Left renal pelvis (tissue), 4 donors: ENCODE results near the gene SATL1. TPM values are rescaled to one million over a fixed set of nuclear protein-coding genes. Genes with fewer than 3 reads are reported as not detected.
"Not testable (repeated sequence)": the region's sequence is repeated elsewhere in the genome, so short reads cannot be mapped to it uniquely, and the experiment has no call there.

ENCODE experiments used
- DNase-seq, 4 donors: peaks; one replicate each; pipeline ENCODE4 v3.0.0-alpha.2; 2013; ENCODE audit warnings: low read depth in 4 of 4, low spot score in 3 of 4
- polyA plus RNA-seq, 4 donors: library from polyadenylated mRNA; unstranded; fragments of 120-200 nt; gene quantifications; one replicate each; pipeline ENCODE4 v1.2.1, GENCODE V29; 2013; ENCODE audit not compliant: insufficient read length in 4 of 4

The SATL1 gene, protein sequence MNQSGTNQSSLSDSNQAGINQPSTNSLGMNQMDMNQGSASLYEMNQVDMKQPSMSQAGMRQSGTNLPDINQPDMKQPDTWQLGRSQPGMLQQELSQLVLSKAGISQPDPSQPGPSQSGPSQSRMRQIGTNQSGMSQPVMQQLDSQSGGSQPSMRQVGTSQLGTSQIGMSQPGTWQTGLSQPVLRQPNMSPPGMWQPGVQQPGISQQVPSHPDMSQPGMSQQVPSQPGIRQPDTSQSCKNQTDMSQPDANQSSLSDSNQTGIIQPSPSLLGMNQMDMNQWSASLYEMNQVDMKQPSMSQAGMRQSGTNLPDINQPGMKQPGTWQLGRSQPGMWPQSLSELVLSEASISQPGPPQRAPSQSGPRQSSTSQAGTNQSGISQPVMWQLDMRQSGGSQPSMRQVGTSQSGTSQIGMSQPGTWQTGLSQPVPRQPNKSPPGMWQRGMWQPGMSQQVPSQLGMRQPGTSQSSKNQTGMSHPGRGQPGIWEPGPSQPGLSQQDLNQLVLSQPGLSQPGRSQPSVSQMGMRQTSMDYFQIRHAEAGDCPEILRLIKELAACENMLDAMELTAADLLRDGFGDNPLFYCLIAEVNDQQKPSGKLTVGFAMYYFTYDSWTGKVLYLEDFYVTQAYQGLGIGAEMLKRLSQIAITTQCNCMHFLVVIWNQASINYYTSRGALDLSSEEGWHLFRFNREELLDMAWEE
- polyA plus RNA-seq: under 1 TPM; 0.42 to 0.76 (median 0.69) TPM

DNA sequence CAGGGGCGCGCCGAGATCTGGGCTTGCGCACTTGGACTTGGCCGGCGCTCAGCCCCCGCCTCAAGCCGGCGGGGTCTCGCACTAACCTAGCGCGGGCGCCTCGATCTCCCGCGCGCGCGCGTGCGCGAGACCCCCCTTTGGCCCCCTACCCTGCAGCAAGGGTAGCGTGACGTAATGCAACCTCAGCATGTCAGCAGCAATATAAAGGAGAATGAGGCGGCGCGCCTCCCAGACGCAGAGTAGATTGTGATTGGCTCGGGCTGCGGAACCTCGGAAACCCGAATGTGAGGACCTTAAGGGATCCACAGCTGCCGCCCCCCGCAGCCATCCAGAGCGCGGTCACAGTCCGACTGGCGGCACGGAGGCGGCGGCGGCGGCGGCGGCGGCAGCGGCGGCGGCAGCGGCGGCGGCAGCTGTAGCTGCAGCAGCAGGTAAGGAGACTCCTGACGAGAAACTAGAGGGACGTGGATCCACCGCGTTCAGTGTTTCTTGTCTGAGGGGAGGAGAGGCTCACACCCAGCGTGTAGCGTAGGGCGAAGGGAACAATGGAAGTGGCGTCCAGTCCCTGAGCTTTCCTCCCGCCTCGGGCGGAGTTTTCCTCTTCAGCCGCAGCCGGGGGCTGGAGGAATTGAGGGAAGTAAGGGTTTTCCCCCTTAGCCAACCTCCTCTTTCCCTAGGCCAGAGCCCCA, at the start of gene SATL1, which contains the start of gene ZNF711:
SATL1 (minus strand) TSS at position 19 of the 689 bp plus-strand sequence. CDS start 134,811 bp downstream, outside the sequence.
ZNF711 (plus strand) TSS at position 231 of the 689 bp plus-strand sequence. CDS start 3,582 bp downstream, outside the sequence.
- DNase-seq: peak; percentile 68 to 86 (median 74)

DNA sequence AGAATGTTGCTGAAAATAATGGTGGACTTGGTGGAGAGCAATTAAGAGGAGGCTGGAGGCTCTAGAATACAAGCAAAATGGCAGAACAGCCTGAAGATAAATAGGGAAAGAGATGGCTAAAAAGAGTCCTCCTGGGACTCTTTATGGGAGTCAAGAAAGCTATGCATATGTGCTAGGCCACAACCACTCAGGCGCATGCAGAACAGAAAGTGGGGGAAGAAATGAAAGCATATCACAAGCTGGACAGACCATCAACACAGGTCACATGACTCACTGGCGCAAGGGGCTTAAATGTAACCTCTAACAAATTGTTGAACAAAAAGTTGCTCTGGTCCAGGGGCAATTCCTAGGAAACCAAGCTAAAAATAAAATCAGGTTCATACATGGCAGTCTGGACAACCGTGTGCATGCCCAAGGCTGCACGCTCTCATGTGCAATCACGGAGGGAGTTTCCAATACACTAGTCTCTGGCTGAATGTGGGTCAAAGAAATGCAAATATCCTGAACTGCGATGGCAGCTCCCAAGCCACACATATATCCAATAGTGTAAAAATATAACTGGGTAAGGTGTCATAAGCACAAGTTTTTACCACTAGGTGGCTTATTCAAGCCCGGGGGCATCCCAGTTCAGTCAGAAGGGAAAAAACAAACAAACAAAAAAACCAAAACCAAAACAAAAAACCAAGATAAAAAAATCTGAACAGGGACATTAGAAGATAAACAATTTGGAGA, 45.6 kb upstream of the SATL1 start:
- DNase-seq: no peak

DNA sequence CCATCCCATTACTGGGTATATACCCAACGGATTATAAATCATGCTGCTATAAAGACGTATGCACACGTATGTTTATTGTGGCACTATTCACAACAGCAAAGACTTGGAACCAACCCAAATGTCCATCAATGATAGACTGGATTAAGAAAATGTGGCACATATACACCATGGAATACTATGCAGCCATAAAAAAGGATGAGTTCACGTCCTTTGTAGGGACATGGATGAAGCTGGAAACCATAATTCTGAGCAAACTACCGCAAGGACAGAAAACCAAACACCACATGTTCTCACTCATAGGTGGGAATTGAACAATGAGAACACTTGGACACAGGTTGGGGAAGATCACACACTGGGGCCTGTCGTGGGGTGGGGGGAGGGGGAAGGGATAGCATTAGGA, 41.7 kb upstream of the SATL1 start:
- not testable (repeated sequence) for DNase-seq

DNA sequence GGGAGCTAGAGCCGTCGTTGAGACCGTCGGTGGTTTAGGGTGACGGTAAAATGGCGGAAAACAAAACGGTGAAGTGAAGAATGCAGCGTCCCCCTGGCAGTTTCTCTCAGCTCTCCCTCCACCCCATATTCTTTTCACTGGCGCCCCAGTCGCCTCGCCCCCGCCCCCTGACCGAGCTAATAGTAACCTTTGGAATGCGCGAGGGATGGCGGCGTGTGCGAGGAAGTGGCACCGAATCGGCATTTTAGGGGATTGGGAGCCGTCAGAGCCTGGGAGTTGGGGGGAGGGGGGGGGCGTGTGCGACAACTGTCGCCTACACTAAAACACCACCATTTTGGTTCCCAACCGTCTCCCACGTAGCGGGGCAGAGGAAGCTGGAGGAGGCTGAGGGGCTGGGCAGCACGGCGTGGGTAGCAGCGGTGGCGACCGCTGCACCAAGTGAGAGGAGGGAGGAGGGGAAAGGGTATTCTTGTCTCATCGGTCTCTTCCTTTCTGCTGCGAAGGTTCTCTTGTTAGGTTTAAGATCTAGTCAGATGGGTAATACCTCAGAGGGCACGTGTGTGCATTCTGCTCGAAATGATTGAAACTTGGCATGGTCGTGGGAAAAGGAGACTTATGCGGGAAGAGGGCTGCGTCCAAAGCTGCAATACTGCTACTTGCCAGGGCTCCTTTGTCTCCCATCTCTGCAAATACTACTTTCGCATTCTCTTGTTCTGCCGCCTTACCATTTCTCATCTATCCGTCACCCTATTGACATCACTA, 1.1 kb upstream of the SATL1 start:
- peak in 3 of 4 donors; percentile 18 to 35 (median 25) for DNase-seq

DNA sequence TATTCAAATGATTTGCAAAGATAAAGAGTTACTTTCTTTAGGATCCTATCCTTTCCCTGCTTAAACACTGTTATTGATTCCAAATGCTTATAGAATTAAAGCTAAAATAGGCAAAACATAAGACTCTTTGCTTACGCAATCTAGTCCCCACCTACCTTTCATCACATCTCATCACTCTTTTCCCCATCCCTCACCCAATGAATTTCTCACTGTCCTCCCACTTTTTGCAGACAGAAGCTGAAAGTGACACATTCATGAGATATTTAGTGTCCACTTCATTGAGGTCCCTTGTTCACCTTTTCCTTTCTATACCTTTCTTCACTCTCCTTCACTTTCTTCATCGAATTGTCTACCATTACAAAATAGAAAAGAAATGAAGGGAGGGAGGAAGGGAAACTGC, 424 bp downstream of the SATL1 start:
- DNase-seq: no peak

DNA sequence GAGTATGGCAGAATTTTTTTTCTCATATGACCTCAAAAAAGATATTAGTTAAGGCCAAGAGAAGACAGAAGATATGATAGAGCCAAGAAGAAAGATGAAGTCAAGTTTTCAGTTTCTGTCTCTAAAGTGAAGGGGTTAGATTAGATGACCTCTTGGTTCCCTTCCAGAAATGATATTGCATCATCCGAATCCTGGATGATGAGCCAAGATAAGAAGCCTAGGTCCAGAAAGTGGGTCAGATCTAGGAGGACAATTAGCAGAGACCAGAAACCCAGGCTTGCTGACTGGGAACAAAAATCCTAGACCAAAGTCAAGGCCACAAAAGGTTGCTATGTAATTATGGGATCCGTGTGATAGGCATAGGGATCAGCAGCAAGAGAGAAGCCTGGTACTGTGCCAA, 20.2 kb downstream of the SATL1 start:
- no peak for DNase-seq

DNA sequence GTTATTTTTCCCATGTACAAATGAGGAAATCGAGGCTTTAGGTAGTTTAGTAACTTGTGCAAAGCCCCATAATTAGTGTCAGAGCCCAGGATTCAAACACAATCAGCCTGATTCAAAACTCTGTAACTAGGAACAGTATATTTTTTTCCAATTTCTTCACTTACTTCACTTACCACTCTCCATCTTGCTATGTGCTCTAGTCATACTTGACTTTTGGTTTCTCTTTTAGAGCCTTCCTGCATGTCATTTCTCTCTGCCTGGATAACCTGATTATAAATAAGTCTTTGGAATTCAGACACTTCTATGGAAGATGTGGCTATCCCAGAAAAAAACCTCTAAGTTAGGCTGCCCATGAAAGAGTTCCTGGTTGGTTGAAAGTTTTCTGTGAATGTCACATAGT, 22.2 kb downstream of the SATL1 start:
- DNase-seq: no peak

DNA sequence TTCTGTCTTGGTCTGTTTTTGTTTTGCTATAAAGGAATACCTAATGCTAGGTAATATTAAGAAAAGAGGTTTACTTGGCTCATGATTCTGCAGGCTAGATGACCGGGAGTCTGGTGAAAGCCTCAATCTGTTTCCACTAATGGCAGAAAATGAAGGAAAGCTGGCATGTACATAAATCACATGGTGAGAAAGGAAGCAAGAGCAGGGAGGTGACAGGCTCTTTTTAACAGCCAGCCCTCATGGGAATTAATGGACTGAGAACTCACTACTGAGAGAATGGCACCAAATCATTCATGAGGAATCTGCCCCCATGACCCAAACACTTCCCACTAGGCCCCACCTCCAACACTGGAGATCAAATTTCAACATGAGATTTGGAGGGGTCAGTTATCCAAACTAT, 27.6 kb downstream of the SATL1 start:
- DNase-seq: peak in 1 of 4 donors; percentile 14

DNA sequence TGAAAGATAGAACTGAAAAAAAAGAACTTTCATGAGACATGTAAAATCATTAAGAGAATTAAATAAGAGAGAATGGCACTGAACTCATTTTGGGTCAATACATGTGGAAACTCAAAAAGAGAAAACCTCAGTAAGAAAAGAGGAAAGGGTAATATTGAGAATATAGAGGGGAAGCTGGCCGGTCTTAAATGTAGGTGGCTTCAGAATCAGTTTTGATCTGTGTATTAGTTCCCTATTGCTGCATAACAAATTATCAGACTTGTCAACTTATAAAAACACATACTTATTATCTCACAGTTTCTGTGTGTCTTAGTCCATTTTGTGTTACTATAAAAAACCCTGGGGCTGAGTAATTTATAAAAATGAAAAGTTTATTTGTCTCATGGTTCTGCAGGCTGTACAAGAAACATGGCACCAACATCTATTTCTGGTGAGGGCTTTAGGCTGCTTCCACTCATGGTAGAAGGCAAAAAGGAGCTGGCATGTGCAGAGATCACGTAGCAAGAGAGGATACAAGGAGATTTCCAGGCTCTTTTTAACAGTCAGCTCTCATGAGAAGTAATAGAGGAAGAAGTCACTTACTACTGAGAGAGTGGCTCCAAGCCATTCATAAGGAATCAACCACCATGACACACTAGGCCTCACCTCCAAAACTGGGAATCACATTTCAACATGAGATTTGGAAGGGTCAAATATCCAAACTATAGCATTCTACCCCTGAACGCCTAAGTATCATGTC, 29.6 kb downstream of the SATL1 start:
- DNase-seq: no peak

DNA sequence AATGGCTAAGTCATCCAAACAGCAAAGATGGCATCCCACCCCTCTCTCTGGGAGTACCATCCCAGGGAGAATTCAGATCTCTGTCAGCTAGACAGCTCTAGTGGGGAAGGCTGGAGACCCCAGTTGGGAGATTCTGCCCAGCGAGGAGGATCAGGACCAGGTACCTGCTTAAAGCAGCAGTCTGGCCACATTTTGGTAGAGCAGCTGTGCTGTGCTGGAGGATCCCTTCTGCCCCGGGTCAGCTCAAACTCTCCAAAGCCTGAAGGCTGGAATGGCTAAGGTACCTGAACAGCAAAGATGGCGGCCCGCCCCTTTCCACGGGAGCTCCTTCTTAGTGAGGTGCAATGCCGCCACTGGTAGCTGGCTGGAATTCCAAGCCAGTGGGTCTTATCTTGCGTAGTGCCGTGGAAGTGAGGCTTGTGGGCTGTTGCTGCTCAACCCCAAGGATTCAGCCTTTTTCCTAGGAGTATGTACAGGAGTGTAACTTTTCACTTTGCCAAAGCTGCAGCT, 40.1 kb downstream of the SATL1 start:
- DNase-seq: no peak

DNA sequence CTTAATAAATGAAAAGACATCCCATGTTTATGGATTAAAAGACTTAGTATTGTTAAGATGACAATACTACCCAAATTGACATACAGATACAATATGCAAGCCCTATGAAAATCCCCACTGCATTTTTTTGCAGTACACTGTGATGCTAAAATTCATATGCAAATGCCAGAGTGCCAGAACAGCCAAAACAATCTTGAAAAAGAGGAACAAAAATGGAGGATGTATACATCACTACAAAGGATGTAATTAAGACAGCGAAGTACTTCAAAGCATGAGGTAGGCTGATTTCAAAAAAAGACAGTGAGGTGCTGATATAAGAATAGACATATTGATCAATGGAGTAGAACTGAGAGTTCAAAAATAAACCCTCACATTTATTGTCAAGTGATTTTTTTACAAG, 47.3 kb downstream of the SATL1 start:
- DNase-seq: no peak

DNA sequence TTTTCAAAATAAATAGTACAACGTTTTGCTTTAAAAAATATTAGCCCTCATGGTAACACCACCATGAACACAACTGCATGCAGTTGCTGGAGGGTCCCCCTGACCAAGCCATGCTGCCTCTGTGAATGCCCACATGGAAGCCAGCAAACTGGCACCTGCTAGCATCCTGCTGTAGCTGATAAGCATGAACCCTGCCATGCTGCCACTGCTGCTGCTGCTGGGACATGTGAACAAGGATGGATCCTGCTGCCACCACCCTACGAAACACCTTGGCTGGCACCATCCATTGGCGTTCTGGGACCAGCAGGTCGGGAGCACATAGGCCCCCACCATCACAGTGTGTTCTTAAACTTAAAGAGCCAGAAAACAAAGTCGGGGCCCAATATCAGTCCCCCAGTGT, 83.9 kb downstream of the SATL1 start:
- DNase-seq: no peak

DNA sequence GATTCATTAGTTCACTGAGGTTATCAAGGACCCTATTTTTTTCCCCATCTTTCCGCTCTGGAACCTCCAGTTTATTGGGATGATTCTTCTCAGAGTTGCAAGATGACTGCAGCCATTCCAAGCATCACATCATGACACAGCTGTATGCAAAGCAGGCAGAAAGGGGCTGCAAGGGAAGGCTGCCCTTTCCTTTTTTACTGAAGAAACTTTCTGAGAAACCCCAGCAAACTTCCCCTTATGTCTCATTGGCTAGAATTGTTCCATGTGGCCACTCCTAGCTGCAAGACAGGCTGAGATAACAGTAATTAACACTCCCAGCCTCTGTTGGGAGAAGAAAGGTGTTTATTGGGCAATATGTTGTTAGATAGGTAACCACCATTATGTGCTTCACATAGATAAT, 102.6 kb downstream of the SATL1 start:
- DNase-seq: no peak

DNA sequence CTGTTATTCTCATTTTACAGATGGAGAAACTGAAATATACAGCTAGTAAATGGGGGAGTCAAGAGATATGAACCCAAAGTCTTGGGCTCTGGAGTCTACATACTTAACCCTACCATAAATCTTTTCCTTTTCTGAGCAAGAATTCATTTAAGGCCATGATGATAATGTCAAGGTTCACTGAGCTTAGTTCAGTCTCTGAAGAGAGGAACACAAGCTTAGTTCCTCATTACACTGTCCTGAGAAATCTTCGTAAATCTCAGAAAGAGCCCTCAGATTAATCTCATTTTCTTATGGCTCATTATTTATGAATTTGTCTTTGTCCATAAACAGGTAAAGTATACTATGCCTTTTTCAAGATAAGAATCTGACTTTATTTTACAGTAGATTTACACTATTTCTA, 104.2 kb downstream of the SATL1 start:
- DNase-seq: no peak

DNA sequence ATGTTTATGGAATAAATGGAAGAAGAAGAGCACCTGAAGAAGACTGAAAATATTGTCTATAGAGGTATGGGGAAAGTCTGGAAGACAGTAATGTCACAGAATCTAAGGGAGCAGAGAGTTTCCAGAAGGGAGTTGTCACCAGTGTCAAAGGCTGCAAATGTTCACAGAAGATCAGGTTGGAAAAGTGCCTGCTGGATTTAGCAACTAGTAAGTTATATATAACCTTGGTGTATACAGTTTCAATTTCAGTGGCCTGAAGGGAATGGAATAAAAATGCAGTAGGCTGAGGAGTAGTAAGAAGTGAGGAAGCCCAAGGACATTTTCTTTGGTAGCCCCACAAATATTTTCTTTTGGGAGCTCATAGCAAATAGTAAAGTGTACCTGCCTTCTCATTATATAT, 107.2 kb downstream of the SATL1 start:
- DNase-seq: no peak

DNA sequence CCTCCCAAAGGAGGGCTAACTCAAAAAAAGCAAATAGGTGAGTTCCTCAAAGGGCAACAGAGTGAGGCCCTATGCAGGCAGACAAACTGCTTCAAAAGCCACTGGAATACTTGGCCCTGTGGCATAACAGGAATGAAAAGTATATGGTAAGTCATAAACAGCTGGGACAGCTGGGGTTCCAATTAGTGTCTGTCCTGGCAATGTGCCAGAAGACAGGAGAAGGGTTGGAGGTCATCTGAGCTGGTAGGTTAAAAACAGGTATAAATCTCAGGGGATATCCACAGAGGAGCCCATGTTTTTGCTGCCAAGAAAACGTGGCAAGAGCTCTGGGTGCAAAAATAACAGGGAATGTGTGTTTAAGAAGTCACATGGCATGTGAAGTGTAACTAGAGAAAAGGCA, 128.3 kb downstream of the SATL1 start:
- DNase-seq: no peak

DNA sequence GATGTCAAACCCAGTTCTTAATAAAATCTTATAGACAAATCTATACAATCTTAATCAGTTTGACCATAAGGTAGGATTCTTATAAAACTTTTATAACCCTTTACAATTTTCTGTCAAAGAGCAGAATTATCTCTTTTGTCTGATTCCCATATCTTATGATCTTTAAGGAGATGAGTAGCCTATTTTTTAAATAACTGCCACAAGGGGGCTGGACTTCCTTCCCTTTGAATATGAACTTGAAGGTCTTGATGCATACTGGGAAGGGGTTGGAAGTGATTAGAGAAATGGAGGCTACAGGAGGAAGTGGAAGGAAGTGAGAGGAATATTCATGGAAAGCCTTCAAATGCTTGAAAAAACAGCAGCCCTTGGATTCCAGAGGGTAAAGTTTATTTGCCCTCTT, 128.8 kb downstream of the SATL1 start:
- DNase-seq: no peak

DNA sequence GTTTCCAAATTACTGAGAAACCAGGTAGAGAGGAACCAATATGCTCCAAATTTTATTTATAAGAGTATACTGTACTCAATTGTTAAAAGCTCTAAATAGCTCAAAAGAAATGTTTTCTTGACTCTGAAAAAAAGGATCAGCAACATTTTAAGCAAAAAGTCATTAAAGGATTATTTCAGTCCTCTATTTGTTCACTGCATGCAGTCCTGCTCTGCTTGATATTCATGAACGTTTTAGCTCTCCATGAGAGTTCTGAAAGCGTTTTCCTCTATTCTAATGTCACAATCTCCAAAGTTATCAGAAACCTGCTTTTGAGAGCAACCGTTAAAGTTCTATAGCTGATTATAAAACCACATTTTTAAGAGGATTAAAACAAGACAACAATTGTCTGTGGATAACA, 129.4 kb downstream of the SATL1 start:
- no peak for DNase-seq

DNA sequence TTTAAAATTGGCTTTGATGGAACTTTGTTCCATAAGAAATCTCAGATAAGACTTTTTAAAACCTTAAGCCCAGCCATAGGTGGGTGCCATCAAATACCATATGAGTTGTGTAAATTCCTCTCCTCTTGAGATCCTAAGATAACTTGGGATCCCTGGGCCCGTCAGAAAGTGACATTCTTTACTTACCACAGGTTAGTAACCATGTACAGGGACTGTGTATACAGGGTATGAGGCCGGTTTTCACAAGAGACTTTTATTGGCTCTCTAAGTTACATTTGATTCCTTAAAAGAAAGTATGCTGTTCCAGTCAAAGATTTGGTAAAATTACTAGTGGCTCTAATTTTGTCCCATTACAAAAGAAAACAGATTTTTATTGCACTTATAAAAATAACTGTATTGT, 129.8 kb downstream of the SATL1 start:
- DNase-seq: no peak
